ENCODE results near the gene SNX11. TPM values are rescaled to one million over a fixed set of nuclear protein-coding genes. Genes with fewer than 3 reads are reported as not detected.
A peak's percentile ranks its signal among the peaks of the same experiment; 100 is the strongest.

SNX11 gene
- total and polyA plus RNA-seq, 9 of the 15 experiments (the other 6 are each of a cell fraction or from before 2014, with no cell fraction given), result 12.4 to 24.0 (median 16.8) TPM

- Histone ChIP-seq H3K9me1 (ENCODE audit: control insufficient read depth, insufficient read depth, low read length) (no peaks in the 10 kb centered on the region), H3K4me1 (replicated peaks in 1 of 2; ENCODE audit: control insufficient read depth in 2 of 2, insufficient read depth in 2 of 2, low read length in 2 of 2) (peaks cover 3 to 22% of the 10 kb centered on the region in 2 experiments; a peak in 3 of 5 replicates), H3K79me2 (ENCODE audit: control insufficient read depth, insufficient read depth, low read length) (peaks cover 39% of the 10 kb centered on the region), H3K36me3 (ENCODE audit: control insufficient read depth, insufficient read depth, low read length) (peaks cover 6% of the 10 kb centered on the region; the same call in 1 of the 3 replicates), H3K4me2 (ENCODE audit: insufficient read depth, low read length) (peak within 1 kb of the TSS; percentile 82), H3K4me3 (peak within 1 kb of the TSS; percentile 69), H3K9me3 (replicated peaks; ENCODE audit: control insufficient read depth, insufficient read depth, low read depth, low read length) (0 out of 2 replicates have a peak, but pooled peaks cover 3% of the 10 kb centered on the region), H2AFZ (ENCODE audit: low read depth, low read length) (peak within 1 kb of the TSS; percentile 97), H4K20me1 (replicated peaks; ENCODE audit: control insufficient read depth, insufficient read depth, low read length) (no peaks in the 10 kb centered on the region), H3K27me3 (ENCODE audit: control insufficient read depth in 2 of 2, insufficient read depth in 2 of 2, low read length in 2 of 2) (no peaks in the 10 kb centered on the region), H3K9ac (ENCODE audit: insufficient read depth in 1 of 2, low read depth in 2 of 2, low read length in 2 of 2) (peak within 1 kb of the TSS; percentile 71 to 95), H3K27ac (ENCODE audit: extremely low read depth, low read depth, low read length) (peak within 1 kb of the TSS; percentile 72)
- DNase-seq (ENCODE audit: extremely low read depth in 1 of 4, low spot score in 3 of 4) (peak; percentile 89 to 97 (median 91)), FAIRE-seq (peak; percentile 89), ATAC-seq (peak; percentile 97)
- POLR2A ChIA-PET, result interaction anchor here (0.6 to 1.1 kb wide), 8 partner anchors 10 to 51 kb away, joined by 3 to 5 read pairs (median 3); no protein-coding TSS in a partner anchor
- CTCF ChIA-PET (ENCODE audit: low intra/inter-chr PET ratio), result no interaction called here
- intact Hi-C loops (cut with micrococcal nuclease), result no loop called here
- 1% methylated on average over 59 of the region's 79 CpGs for WGBS (ENCODE audit: insufficient coverage, low coverage, missing lambda C conversion rate)
- in situ Hi-C loops (cut with MboI), result no loop called here
- no TSS peak for BruUV-seq (replicated peaks)
- TF ChIP-seq ZNF431 (CRISPR knock-in tag; IDR thresholded peaks at IDR 0.05) (peak; percentile 60; the same call in 1 of the 2 replicates), GABPA (tag; conservative IDR thresholded peaks at IDR 0.05; ENCODE audit: low read depth) (no peak), LCOR (CRISPR knock-in tag; IDR thresholded peaks at IDR 0.05) (0 out of 2 replicates have a peak, but pooled peaks have one; percentile 83), FOXM1 (IDR thresholded peaks at IDR 0.05; ENCODE audit: low read depth) (peak; percentile 72; the same call in 1 of the 2 replicates), FOXM1 (CRISPR knock-in tag; IDR thresholded peaks at IDR 0.05; ENCODE audit: low read depth) (0 out of 2 replicates have a peak, but pooled peaks have one; percentile 64), ZNF639 (CRISPR knock-in tag; conservative IDR thresholded peaks at IDR 0.05 in 1 of 2, IDR thresholded peaks at IDR 0.05 in 1 of 2) (peak in 1 of 2 experiments; percentile 79; a peak in 1 of 4 replicates), GABPB1 (CRISPR knock-in tag; IDR thresholded peaks at IDR 0.05) (peak; percentile 87), ZNF644 (tag; IDR thresholded peaks at IDR 0.05; ENCODE audit: low read depth) (0 out of 2 replicates have a peak, but pooled peaks have one; percentile 30), TEAD2 (tag; IDR thresholded peaks at IDR 0.05) (no peak), ZFX (CRISPR knock-in tag; IDR thresholded peaks at IDR 0.05) (peak; percentile 98), PTBP1 (IDR thresholded peaks at IDR 0.05; ENCODE audit: low read depth, low read length) (no peak), KDM1A (IDR thresholded peaks at IDR 0.05) (peak in 1 of 2 experiments; percentile 53; a peak in 1 of 4 replicates), CHD2 (IDR thresholded peaks at IDR 0.05; ENCODE audit: low read depth, low read length) (0 out of 2 replicates have a peak, but pooled peaks have one; percentile 14), ESRRB (CRISPR knock-in tag; IDR thresholded peaks at IDR 0.05; ENCODE audit: borderline replicate concordance) (no peak), FOSL1 (tag; conservative IDR thresholded peaks at IDR 0.05) (peak; percentile 26; the same call in 1 of the 2 replicates), HDAC1 (IDR thresholded peaks at IDR 0.05) (peak in 1 of 2 experiments; percentile 43; a peak in 2 of 4 replicates), ZNF24 (IDR thresholded peaks at IDR 0.05) (peak; percentile 37; the same call in 1 of the 2 replicates), SP1 (CRISPR knock-in tag; IDR thresholded peaks at IDR 0.05) (peak; percentile 87), DMBX1 (CRISPR knock-in tag; IDR thresholded peaks at IDR 0.05; ENCODE audit: borderline replicate concordance) (no peak), STAG1 (CRISPR knock-in tag; IDR thresholded peaks at IDR 0.05; ENCODE audit: borderline replicate concordance) (no peak)
Observed at GRCh38 chr17:48101012-48101720, 6.4 kb upstream of the SNX11 start, which contains the start of gene CBX1. CBX1 (minus strand) TSS chr17:48101478; CDS start chr17:48077004, 24,474 bp downstream.

All from K562 (cell line).